ENCODE results near the gene MYH7B.

Gene MYH7B

GRCh38 chr20:34985461-34986310 is 30.0 kb downstream of the MYH7B start:
- peaks cover 43% of the 10 kb centered on the region for H3K4me1 Mint-ChIP-seq
- no peak for TF ChIP-seq CTCF (IDR thresholded peaks at IDR 0.05)
- H3K36me3 Mint-ChIP-seq (ENCODE audit: low read depth) = no peaks in the 10 kb centered on the region
- H3K9me3 Mint-ChIP-seq = no peaks in the 10 kb centered on the region
- H3K4me3 Mint-ChIP-seq = no peak overlapping the region
- DNase-seq = no peak
- peaks cover 34% of the 10 kb centered on the region for H3K27me3 Mint-ChIP-seq (ENCODE audit: low read depth, poor library complexity)
- H3K27ac Mint-ChIP-seq = peak overlapping the region; percentile 83

GRCh38 chr20:34986311-34987287 is 30.9 kb downstream of the MYH7B start:
- no peaks in the 10 kb centered on the region for H3K9me3 Mint-ChIP-seq
- peaks cover 34% of the 10 kb centered on the region for H3K27me3 Mint-ChIP-seq (ENCODE audit: low read depth, poor library complexity)
- peaks cover 42% of the 10 kb centered on the region for H3K4me1 Mint-ChIP-seq
- peaks cover 6% of the 10 kb centered on the region for H3K36me3 Mint-ChIP-seq (ENCODE audit: low read depth)
- H3K27ac Mint-ChIP-seq = no peak overlapping the region
- TF ChIP-seq CTCF (IDR thresholded peaks at IDR 0.05) = no peak
- no peak overlapping the region for H3K4me3 Mint-ChIP-seq
- DNase-seq = no peak

- Mint-ChIP-seq H3K9me3 (no peaks in the 10 kb centered on the region), H3K27ac (no peak overlapping the region)
- no peak for TF ChIP-seq CTCF (IDR thresholded peaks at IDR 0.05)
Measured at GRCh38 chr20:34987288-34988190, 31.9 kb downstream of the MYH7B start.

DNA sequence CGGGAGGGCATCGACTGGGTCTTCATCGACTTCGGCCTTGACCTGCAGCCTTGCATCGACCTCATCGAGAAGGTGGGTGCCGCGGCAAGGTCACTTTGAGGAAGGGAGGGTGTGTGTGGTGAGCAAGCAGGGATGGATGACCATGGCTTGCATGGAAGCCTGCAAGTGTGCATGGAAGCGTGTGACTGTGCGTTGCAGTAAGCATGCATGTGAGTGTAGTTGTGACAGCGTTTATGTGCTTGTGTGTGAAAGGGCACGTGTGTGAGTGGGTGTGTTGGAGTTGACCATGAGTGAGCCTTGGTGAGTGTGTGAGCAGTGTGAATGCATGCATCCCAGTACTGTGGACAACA is 32.5 kb downstream of the MYH7B start:
- Mint-ChIP-seq H3K4me3 (no peak overlapping the region), H3K27ac (no peak overlapping the region), H3K4me1 (peaks cover 35% of the 10 kb centered on the region), H3K9me3 (no peaks in the 10 kb centered on the region), H3K27me3 (ENCODE audit: low read depth, poor library complexity) (peaks cover 24% of the 10 kb centered on the region), H3K36me3 (ENCODE audit: low read depth) (peaks cover 9% of the 10 kb centered on the region)
- no peak for TF ChIP-seq CTCF (IDR thresholded peaks at IDR 0.05)
- DNase-seq = no peak

More at GRCh38 chr20:34987288-34988190, 31.9 kb downstream of the MYH7B start:
- Mint-ChIP-seq H3K36me3 (ENCODE audit: low read depth) (peaks cover 9% of the 10 kb centered on the region), H3K4me3 (no peak overlapping the region), H3K4me1 (peaks cover 41% of the 10 kb centered on the region), H3K27me3 (ENCODE audit: low read depth, poor library complexity) (peaks cover 27% of the 10 kb centered on the region)
- DNase-seq = no peak

DNA sequence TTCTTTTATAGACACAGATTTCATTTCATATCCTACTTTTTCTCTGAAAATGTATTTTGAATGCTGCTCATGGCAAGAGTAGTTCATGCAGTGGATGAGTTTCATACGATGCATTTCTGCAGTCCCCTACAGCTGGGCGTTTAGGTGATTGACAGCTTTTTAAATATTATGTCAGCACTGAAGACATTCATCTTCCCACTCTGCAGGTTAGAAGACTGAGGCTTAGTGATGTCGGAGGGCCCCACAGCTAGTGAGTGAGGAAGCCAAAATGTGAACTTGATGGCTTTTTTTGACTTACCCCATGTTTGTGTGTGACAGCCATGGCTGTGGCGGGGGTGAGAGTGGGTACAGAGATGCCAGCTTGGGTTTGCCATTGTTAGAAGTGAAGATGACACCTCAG is 33.5 kb downstream of the MYH7B start:
- Mint-ChIP-seq H3K4me3 (no peak overlapping the region), H3K4me1 (peaks cover 25% of the 10 kb centered on the region), H3K36me3 (ENCODE audit: low read depth) (peaks cover 9% of the 10 kb centered on the region), H3K9me3 (no peaks in the 10 kb centered on the region), H3K27me3 (ENCODE audit: low read depth, poor library complexity) (peaks cover 19% of the 10 kb centered on the region), H3K27ac (no peak overlapping the region)
- DNase-seq = no peak
- TF ChIP-seq CTCF (IDR thresholded peaks at IDR 0.05) = no peak
